SIG-M5 (cell line): ENCODE measurements around the gene PHC3.
A peak's percentile ranks its signal among the peaks of the same experiment; 100 is the strongest.

ENCODE experiments used
- DNase-seq: peaks from one replicate; lab custom pipeline; 2025; lab: John Stamatoyannopoulos, UW

PHC3 gene

GRCh38 chr3:170189398-170190256 is 8.1 kb upstream of the PHC3 start:
- no peak for DNase-seq

- no peak for DNase-seq
These were observed 1.2 kb downstream of the PHC3 start for GRCh38 chr3:170180079-170180907.

- DNase-seq, result no peak
These were observed 2.1 kb downstream of the PHC3 start for GRCh38 chr3:170179432-170179831.

GRCh38 chr3:170178651-170179050 is 2.9 kb downstream of the PHC3 start:
- no peak for DNase-seq

GRCh38 chr3:170171563-170171962 is 10.0 kb downstream of the PHC3 start:
- no peak for DNase-seq

GRCh38 chr3:170164717-170165116 is 16.8 kb downstream of the PHC3 start:
- no peak for DNase-seq

GRCh38 chr3:170163956-170164645 is 17.4 kb downstream of the PHC3 start:
- no peak for DNase-seq

- DNase-seq, result no peak
These were observed 18.9 kb downstream of the PHC3 start for GRCh38 chr3:170162630-170163029.

GRCh38 chr3:170162052-170162451 is 19.5 kb downstream of the PHC3 start:
- no peak for DNase-seq

- DNase-seq, result no peak
These were observed 21.6 kb downstream of the PHC3 start for GRCh38 chr3:170159933-170160332.

- DNase-seq, result no peak
These were observed 22.1 kb downstream of the PHC3 start for GRCh38 chr3:170159459-170159858.

- DNase-seq, result no peak
These were observed 25.9 kb downstream of the PHC3 start for GRCh38 chr3:170155604-170156003.

- peak; percentile 60 for DNase-seq
These were observed 26.9 kb downstream of the PHC3 start for GRCh38 chr3:170154569-170155143.

GRCh38 chr3:170154084-170154483 is 27.4 kb downstream of the PHC3 start:
- no peak for DNase-seq

GRCh38 chr3:170151536-170151935 is 30.0 kb downstream of the PHC3 start:
- DNase-seq, result no peak

- DNase-seq, result no peak
These were observed 32.5 kb downstream of the PHC3 start for GRCh38 chr3:170149016-170149415.

GRCh38 chr3:170145278-170145677 is 36.3 kb downstream of the PHC3 start:
- DNase-seq, result no peak

- no peak for DNase-seq
These were observed 37.1 kb downstream of the PHC3 start for GRCh38 chr3:170144437-170144843.

GRCh38 chr3:170142373-170142772 is 39.2 kb downstream of the PHC3 start:
- DNase-seq, result no peak

- DNase-seq, result no peak
These were observed 43.5 kb downstream of the PHC3 start for GRCh38 chr3:170137986-170138385.

- DNase-seq, result peak; percentile 15
These were observed 49.2 kb downstream of the PHC3 start for GRCh38 chr3:170132335-170132734.

GRCh38 chr3:170130532-170130931 is 51.0 kb downstream of the PHC3 start:
- no peak for DNase-seq
